AG04450 (cell line): ENCODE results near the gene SLC17A5. TPM values are rescaled to one million over a fixed set of nuclear protein-coding genes. Genes with fewer than 3 reads are reported as not detected.
A peak's percentile ranks its signal among the peaks of the same experiment; 100 is the strongest.

Experiments
- CTCF ChIA-PET: fragments of 300-600, 350-600 bp; formaldehyde crosslinking; extraction: SDS; loops from one replicate; lab custom pipeline; 2022; ENCODE audit warnings: antibody characterized with exemption, inconsistent platforms; lab: Charles Lee
- POLR2A ChIA-PET: fragments of 350-600 bp; formaldehyde crosslinking; extraction: SDS; loops from one replicate; lab custom pipeline; 2021; ENCODE audit warnings: antibody characterized with exemption, inconsistent platforms; lab: Yijun Ruan, JAX
- DNase-seq: peaks from one replicate; pipeline ENCODE4 v3.0.0-alpha.2; 2011; ENCODE audit warnings: low read depth, low spot score
- H3K27ac ChIP-seq: one replicate; pipeline ENCODE4 v1.5.1; 2012; ENCODE audit warnings: low read depth, low read length, control low read depth
- H3K27me3 ChIP-seq: one replicate; pipeline ENCODE4 v1.6.0; 2012; ENCODE audit warnings: low read length; ENCODE audit not compliant: control insufficient read depth, insufficient read depth
- H3K4me3 ChIP-seq: 2 replicates; pipeline ENCODE4 v1.5.1; 2011; ENCODE audit warnings: mild to moderate bottlenecking, low read depth, low read length, control low read depth
- H3K9me3 ChIP-seq: 2 replicates; pipeline ENCODE4 v1.5.1; 2012; ENCODE audit warnings: low read length; ENCODE audit not compliant: control insufficient read depth, insufficient read depth
- polyA plus RNA-seq: library from polyadenylated mRNA; depleted of rRNA; stranded (reverse); fragments of >200 nt; gene quantifications from 2 replicates; pipeline ENCODE4 v1.2.3, GENCODE V29; 2011
- TF ChIP-seq, protein P1 (sequence below): IDR thresholded peaks from 2 replicates; pipeline ENCODE4 v1.5.1; 2011; ENCODE audit warnings: low read depth, low read length, control low read depth, inconsistent platforms

Gene SLC17A5
- polyA plus RNA-seq, 1 experiment = 34.0 TPM

GRCh38 chr6:73696966-73697655 is 43.3 kb upstream of the SLC17A5 start:
- CTCF ChIA-PET = interaction anchor here (0.7 to 1.5 kb wide), 2 partner anchors 22 to 36 kb away, joined by 3 to 4 read pairs; no protein-coding TSS in a partner anchor
- Histone ChIP-seq H3K9me3 (no peaks in the 10 kb centered on the region; the same call in 1 of the 2 replicates), H3K27me3 (no peaks in the 10 kb centered on the region), H3K27ac (no peak overlapping the region), H3K4me3 (peak overlapping the region; percentile 66)
- POLR2A ChIA-PET = no interaction called here
- TF ChIP-seq, protein P1, sequence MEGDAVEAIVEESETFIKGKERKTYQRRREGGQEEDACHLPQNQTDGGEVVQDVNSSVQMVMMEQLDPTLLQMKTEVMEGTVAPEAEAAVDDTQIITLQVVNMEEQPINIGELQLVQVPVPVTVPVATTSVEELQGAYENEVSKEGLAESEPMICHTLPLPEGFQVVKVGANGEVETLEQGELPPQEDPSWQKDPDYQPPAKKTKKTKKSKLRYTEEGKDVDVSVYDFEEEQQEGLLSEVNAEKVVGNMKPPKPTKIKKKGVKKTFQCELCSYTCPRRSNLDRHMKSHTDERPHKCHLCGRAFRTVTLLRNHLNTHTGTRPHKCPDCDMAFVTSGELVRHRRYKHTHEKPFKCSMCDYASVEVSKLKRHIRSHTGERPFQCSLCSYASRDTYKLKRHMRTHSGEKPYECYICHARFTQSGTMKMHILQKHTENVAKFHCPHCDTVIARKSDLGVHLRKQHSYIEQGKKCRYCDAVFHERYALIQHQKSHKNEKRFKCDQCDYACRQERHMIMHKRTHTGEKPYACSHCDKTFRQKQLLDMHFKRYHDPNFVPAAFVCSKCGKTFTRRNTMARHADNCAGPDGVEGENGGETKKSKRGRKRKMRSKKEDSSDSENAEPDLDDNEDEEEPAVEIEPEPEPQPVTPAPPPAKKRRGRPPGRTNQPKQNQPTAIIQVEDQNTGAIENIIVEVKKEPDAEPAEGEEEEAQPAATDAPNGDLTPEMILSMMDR = no peak
- DNase-seq = no peak

DNA sequence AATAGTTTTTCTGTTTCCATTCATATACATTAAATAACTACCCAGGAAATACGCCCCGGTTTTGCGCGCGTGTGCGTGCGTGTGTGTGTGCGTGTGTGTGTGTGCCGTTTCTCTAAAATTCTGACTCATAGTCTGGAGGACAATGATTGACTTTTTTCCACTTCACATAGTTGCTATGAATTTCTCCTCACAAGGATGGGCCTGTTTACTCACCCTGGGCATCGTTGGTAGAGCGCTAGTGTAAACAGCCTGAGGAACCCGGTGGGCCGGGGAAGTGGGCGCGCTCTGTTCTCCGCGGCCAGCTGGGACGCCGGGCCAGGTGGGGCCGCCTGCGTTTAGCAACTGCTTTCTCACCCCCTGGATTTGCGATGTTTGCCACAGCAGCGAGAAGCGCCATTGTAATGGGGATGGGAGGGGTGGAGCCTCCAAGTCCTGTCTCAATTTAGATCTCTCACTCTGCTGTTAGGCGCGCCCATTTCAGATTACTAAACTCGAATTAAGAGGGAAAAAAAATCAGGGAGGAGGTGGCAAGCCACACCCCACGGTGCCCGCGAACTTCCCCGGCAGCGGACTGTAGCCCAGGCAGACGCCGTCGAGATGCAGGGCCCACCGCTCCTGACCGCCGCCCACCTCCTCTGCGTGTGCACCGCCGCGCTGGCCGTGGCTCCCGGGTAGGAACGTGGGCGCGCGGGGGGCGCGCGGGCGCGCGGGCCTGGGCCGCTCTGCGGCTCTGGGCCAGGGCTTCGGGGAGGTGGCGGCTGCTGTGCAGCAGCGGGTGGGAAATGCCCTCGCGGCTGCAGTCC is 42.0 kb upstream of the SLC17A5 start, which contains the start of gene CD109:
Gene CD109, plus strand, starts transcription at position 585 of the 803 bp plus-strand sequence. Its CDS starts 13 bp downstream, at position 598.
- CTCF ChIA-PET = interaction anchor here (1.3 to 1.5 kb wide), 2 partner anchors 20 to 37 kb away, joined by 4 to 5 read pairs; no protein-coding TSS in a partner anchor
- peak; percentile 32 for DNase-seq
- POLR2A ChIA-PET = no interaction called here
- H3K27me3 ChIP-seq = no peaks in the 10 kb centered on the region
- no peaks in the 10 kb centered on the region; the same call in 1 of the 2 replicates for H3K9me3 ChIP-seq
- TF ChIP-seq, protein P1 = no peak
- H3K4me3 ChIP-seq = peak within 1 kb of the TSS; percentile 66
- H3K27ac ChIP-seq = peak within 1 kb of the TSS; percentile 94

GRCh38 chr6:73694711-73695411 is 41.1 kb upstream of the SLC17A5 start:
- Histone ChIP-seq H3K27ac (peak overlapping the region; percentile 60), H3K27me3 (no peaks in the 10 kb centered on the region), H3K9me3 (no peaks in the 10 kb centered on the region; the same call in 1 of the 2 replicates), H3K4me3 (peak overlapping the region; percentile 66)
- TF ChIP-seq, protein P1 = no peak
- DNase-seq = no peak
- CTCF ChIA-PET = interaction anchor here (1.3 kb wide), 1 partner anchor 38 kb away, joined by 5 read pairs; no protein-coding TSS in a partner anchor
- POLR2A ChIA-PET = interaction anchor here (0.6 kb wide), 1 partner anchor 19 kb away, joined by 4 read pairs; no protein-coding TSS in a partner anchor

GRCh38 chr6:73691512-73691911 is 37.7 kb upstream of the SLC17A5 start:
- H3K4me3 ChIP-seq = no peak overlapping the region
- ChIA-PET CTCF (interaction anchor here (1.3 to 2.0 kb wide), 3 partner anchors 15 to 42 kb away, joined by 3 to 13 read pairs (median 6); no protein-coding TSS in a partner anchor), POLR2A (interaction anchor here (0.6 kb wide), 1 partner anchor 1535 kb away, joined by 4 read pairs; no protein-coding TSS in a partner anchor)
- TF ChIP-seq, protein P1 = no peak
- H3K27me3 ChIP-seq = no peaks in the 10 kb centered on the region
- no peak for DNase-seq
- no peak overlapping the region for H3K27ac ChIP-seq
- H3K9me3 ChIP-seq = no peaks in the 10 kb centered on the region; the same call in 1 of the 2 replicates
